Left lobe of liver (tissue), 2 donors: ENCODE measurements around the gene PRR20G. TPM values are rescaled to one million over a fixed set of nuclear protein-coding genes. Genes with fewer than 3 reads are reported as not detected.
"Not testable (repeated sequence)": the region's sequence is repeated elsewhere in the genome, so short reads cannot be mapped to it uniquely, and the experiment has no call there.

Experiments used
- ATAC-seq: fragments of 200-7000 bp; cut with Tn5 transposase; one replicate; pipeline ENCODE4 v1.9.1; 2020; ENCODE audit warnings: mild to moderate bottlenecking, moderate library complexity
- DNase-seq: peaks from one replicate; pipeline ENCODE4 v3.0.0-alpha.2; 2020; ENCODE audit warnings: low spot score
- total RNA-seq: library from RNA; stranded (reverse); gene quantifications from one replicate; pipeline ENCODE4 v1.2.1, GENCODE V29; 2021
- donor health status: DM: no; HTN: no; CAD: no; lungs with moderate emphysema.
- donor health status: DM: no; HTN: yes; CAD: no.

The PRR20G gene
- not detected for total RNA-seq

DNA sequence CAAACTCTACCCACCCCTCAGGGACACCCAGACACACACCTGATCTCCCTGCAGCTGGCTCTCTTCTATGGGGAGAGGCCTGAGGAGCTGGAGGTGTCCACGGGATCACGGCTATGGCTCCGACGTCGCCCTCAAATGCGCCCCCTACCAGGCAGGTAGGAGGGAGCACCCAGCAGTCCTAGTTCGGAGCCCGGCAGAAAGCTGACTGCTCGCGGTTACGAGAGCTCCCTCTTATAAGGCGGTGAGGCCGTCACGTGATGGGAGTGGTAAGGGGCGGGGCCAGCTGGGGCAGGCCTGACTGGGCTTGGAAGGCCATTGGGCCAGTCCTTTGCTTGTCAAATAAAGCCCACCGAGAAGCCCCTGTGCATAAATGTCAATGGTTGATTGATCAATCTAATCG lies at the start of gene PRR20G:
Gene PRR20G (minus strand): TSS at position 207 of the 400 bp plus-strand sequence. CDS start 681 bp downstream, outside the sequence.
- DNase-seq (no peak), ATAC-seq (no peak)

- DNase-seq (no peak), ATAC-seq (no peak)
Measured at GRCh38 chr3:127337001-127337400, 49.2 kb upstream of the PRR20G start.

GRCh38 chr3:127336101-127336500 lies 48.3 kb upstream of the PRR20G start:
- DNase-seq (no peak), ATAC-seq (no peak)

GRCh38 chr3:127330385-127330784 lies 42.5 kb upstream of the PRR20G start:
- ATAC-seq, result no peak

GRCh38 chr3:127329631-127330285 lies 41.9 kb upstream of the PRR20G start:
- DNase-seq (no peak), ATAC-seq (no peak)

More at GRCh38 chr3:127330385-127330784, 42.5 kb upstream of the PRR20G start:
- DNase-seq, result no peak

GRCh38 chr3:127328421-127328820 lies 40.6 kb upstream of the PRR20G start:
- DNase-seq (no peak), ATAC-seq (no peak)

- DNase-seq (no peak), ATAC-seq (no peak)
Measured at GRCh38 chr3:127326341-127326740, 38.5 kb upstream of the PRR20G start.

DNA sequence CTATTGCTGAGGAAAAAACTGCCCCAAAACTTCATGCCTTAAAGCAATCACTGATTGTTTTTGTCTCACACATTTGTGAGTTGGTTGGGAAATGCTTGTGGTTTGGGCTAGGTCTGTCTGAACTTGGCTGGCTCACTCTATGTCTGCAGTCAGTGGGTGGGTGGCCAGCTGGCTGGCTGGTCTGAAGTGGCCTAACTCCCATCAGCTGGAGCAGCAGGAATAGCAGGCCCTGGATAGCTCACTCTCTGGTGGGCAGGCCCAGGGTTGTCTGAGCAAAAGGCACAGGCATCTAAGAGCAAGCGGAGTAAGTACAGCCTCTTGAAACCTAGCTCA lies 37.7 kb upstream of the PRR20G start:
- ATAC-seq (no peak), DNase-seq (no peak)

- ATAC-seq (no peak), DNase-seq (no peak)
Measured at GRCh38 chr3:127324913-127325628, 37.2 kb upstream of the PRR20G start.

- DNase-seq (no peak), ATAC-seq (no peak)
Measured at GRCh38 chr3:127324076-127324475, 36.2 kb upstream of the PRR20G start.

- DNase-seq (no peak), ATAC-seq (no peak)
Measured at GRCh38 chr3:127323581-127323980, 35.7 kb upstream of the PRR20G start.

- no peak for ATAC-seq
- no peak for DNase-seq
Measured at GRCh38 chr3:127321371-127321770, 33.5 kb upstream of the PRR20G start.

GRCh38 chr3:127320529-127321121 lies 32.8 kb upstream of the PRR20G start:
- no peak for ATAC-seq

DNA sequence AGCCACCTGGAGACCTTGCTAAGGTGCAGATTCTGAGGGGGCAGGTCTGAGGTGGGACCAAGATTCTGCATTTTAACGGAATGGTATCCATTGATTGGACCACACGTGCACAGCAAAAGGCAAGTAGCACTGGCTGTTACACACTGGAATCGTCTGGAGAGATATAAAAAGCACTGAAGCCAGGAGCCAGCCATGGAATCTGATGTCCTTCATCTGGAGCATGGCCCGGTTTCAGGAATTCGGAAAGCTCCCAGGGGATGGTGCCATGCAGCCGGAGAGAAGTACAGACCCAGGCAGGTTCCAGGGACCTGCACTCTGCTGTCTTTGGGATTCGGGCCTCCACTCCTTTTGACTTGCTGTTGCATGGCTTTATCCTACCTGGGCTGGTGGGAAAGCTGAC lies 28.8 kb upstream of the PRR20G start:
- no peak for DNase-seq
- ATAC-seq, result no peak

More at GRCh38 chr3:127320529-127321121, 32.8 kb upstream of the PRR20G start:
- no peak for DNase-seq

DNA sequence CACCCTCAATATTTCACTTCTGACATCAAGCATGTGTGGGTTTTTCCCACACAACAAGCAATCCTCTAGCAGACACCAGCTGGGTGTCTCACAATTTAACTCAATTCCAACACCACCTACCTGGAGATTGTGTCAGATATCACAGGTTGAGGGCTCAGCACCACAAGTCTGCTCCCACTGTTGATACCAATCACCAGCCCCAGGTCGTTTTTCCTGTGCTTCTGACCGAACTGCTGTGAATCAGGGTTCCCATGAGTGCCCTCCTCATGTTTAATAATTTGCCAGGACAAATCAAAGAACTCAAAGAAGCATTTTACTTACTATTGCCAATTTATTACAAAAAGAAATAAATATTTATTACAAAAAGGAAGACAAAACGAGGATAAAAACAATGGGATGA lies 25.0 kb upstream of the PRR20G start:
- ATAC-seq (no peak), DNase-seq (no peak)

- ATAC-seq, DNase-seq: not testable (repeated sequence)
Measured at GRCh38 chr3:127308821-127309220, 21.0 kb upstream of the PRR20G start.

DNA sequence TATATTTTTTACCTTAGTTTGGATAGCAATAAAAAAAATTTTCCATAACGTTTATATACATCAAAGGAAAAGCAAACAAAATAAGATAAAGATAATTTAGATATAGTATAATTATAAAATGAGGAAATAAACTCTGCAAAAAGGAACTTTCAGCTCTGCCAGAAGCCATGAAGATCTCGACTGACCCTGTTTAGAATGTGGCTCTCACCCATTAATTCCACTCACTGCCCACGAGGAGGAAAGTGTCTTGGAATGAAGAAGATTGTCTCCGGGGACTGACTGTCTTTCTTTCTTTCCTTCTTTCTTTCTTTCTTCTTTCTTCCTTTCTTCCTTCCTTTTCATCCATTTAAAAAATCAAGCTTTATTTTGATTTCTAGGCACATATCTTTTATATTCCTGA lies 20.1 kb upstream of the PRR20G start:
- no peak for ATAC-seq
- DNase-seq, result no peak

GRCh38 chr3:127307112-127307835 lies 19.4 kb upstream of the PRR20G start:
- DNase-seq, result no peak
- ATAC-seq, result no peak

GRCh38 chr3:127306361-127307111 lies 18.7 kb upstream of the PRR20G start:
- no peak for ATAC-seq
- DNase-seq, result no peak

DNA sequence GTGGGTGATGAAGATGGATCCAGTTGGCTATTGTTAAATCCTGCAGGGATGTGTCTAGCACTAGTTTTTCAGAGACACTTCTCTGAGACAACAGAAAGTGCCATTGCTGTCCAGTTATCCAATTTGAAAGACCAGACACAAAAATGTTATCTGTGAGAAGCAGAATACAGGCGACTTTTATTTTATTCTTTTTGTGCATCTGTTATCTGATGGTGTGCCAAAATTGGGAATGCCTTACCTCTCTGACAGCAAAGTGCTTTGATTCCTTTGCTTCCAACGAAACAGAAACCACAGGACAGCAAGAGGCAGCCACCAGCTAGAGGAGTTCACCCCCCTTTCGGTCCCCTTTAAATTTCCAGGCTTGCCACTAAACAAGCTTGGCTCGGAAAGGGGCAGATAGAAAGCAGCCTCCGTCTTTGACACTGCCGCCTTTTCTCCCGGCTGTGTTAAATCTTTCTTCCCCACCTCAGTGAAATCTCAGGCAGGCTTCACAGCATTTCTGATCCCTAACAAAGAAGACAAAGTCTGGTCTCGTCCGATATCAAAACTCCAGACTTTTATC lies 17.7 kb upstream of the PRR20G start:
- DNase-seq (no peak), ATAC-seq (no peak)
